Neural cell (in vitro differentiated cells): ENCODE measurements around the gene BPGM. TPM values are rescaled to one million over a fixed set of nuclear protein-coding genes. Genes with fewer than 3 reads are reported as not detected.

Experiments used
- H2AFZ ChIP-seq: fragments of 200-600, 300-800 bp; sonication (generic), shearing (Covaris generic); 2 replicates; pipeline ENCODE4 v1.6.0; 2014; ENCODE audit warnings: low read depth, mild to moderate bottlenecking, antibody characterized with exemption, low read length, moderate library complexity
- H3F3A ChIP-seq: fragments of 200-600 bp; shearing (Covaris generic); 2 replicates; pipeline ENCODE4 v1.6.1; 2016; ENCODE audit warnings: mild to moderate bottlenecking, moderate library complexity, mixed read lengths, antibody characterized with exemption, low read length; ENCODE audit not compliant: insufficient read depth, poor library complexity, severe bottlenecking
- H3K27ac ChIP-seq: fragments of 200-600, 300-800 bp; sonication (generic), shearing (Covaris generic); 2 replicates; pipeline ENCODE4 v1.5.1; 2014; ENCODE audit warnings: mild to moderate bottlenecking, low read length, moderate library complexity
- H3K27me3 ChIP-seq: fragments of 300-800, 200-600 bp; sonication (generic), shearing (Covaris generic); 2 replicates; pipeline ENCODE4 v1.6.0; 2014; ENCODE audit warnings: mild to moderate bottlenecking, low read depth, low read length, moderate library complexity; ENCODE audit not compliant: insufficient read depth
- H3K36me3 ChIP-seq: fragments of 300-800, 200-600 bp; sonication (generic), shearing (Covaris generic); 2 replicates; pipeline ENCODE4 v1.5.1; 2014; ENCODE audit warnings: mild to moderate bottlenecking, antibody characterized with exemption, low read length, moderate library complexity; ENCODE audit not compliant: insufficient read depth
- H3K4me2 ChIP-seq: fragments of 300-800, 200-600 bp; sonication (generic), shearing (Covaris generic); 2 replicates; pipeline ENCODE4 v1.6.0; 2014; ENCODE audit warnings: mild to moderate bottlenecking, low read length
- H3K4me3 ChIP-seq: fragments of 300-800, 200-600 bp; sonication (generic), shearing (Covaris generic); 2 replicates; pipeline ENCODE4 v1.5.1; 2014; ENCODE audit warnings: mild to moderate bottlenecking, low read length, moderate library complexity
- H3K79me2 ChIP-seq: fragments of 200-600 bp; shearing (Covaris generic); replicated peaks from 2 replicates; pipeline ENCODE4 v1.6.0; 2014; ENCODE audit warnings: mild to moderate bottlenecking, low read length, moderate library complexity; ENCODE audit not compliant: insufficient read depth
- H3K9ac ChIP-seq: fragments of 300-800, 200-600 bp; sonication (generic), shearing (Covaris generic); 2 replicates; pipeline ENCODE4 v1.6.1; 2016; ENCODE audit warnings: mild to moderate bottlenecking, low read length, mixed read lengths
- H3K9me2 ChIP-seq: fragments of 200-600 bp; shearing (Covaris generic); 2 replicates; pipeline ENCODE4 v1.6.1; 2016; ENCODE audit warnings: mild to moderate bottlenecking, low read length, mixed read lengths; ENCODE audit not compliant: insufficient read depth
- H3K9me3 ChIP-seq: fragments of 200-600, 300-800 bp; sonication (generic), shearing (Covaris generic); 2 replicates; pipeline ENCODE4 v1.6.1; 2016; ENCODE audit warnings: mild to moderate bottlenecking, mixed run types, low read length, moderate library complexity, mixed read lengths
- H4K20me1 ChIP-seq: fragments of 200-600 bp; shearing (Covaris generic); 2 replicates; pipeline ENCODE4 v1.6.1; 2016; ENCODE audit warnings: mild to moderate bottlenecking, mixed run types; ENCODE audit not compliant: insufficient read depth
- CTCF ChIP-seq: fragments of 450-650 bp; IDR thresholded peaks from 2 replicates; pipeline ENCODE4 v1.5.1; 2014; ENCODE audit warnings: antibody characterized with exemption, mild to moderate bottlenecking, moderate library complexity; ENCODE audit not compliant: poor library complexity, severe bottlenecking
- EP300 ChIP-seq: fragments of 450-650 bp; conservative IDR thresholded peaks from 2 replicates; pipeline ENCODE4 v1.6.1; 2014; ENCODE audit warnings: antibody characterized with exemption, mild to moderate bottlenecking, moderate library complexity; ENCODE audit not compliant: poor library complexity, severe bottlenecking
- EZH2 ChIP-seq: fragments of 200-600, 300-800 bp; shearing (Covaris generic), sonication (generic); IDR thresholded peaks from 2 replicates; pipeline ENCODE4 v1.6.1; 2014; ENCODE audit warnings: antibody characterized with exemption, low read length, borderline replicate concordance, mild to moderate bottlenecking; ENCODE audit not compliant: insufficient read depth, poor library complexity, severe bottlenecking
- MXI1 ChIP-seq: fragments of 450-650 bp; conservative IDR thresholded peaks from 2 replicates; pipeline ENCODE4 v1.6.1; 2014; ENCODE audit warnings: antibody characterized with exemption, mild to moderate bottlenecking; ENCODE audit not compliant: poor library complexity, severe bottlenecking
- POLR2AphosphoS5 ChIP-seq: IDR thresholded peaks from 2 replicates; pipeline ENCODE4 v1.6.1; 2012
- RAD21 ChIP-seq: fragments of 450-650 bp; conservative IDR thresholded peaks from 2 replicates; pipeline ENCODE4 v1.6.1; 2014; ENCODE audit warnings: antibody characterized with exemption, mild to moderate bottlenecking, moderate library complexity
- REST ChIP-seq: IDR thresholded peaks from 2 replicates; pipeline ENCODE4 v1.6.1; 2012; ENCODE audit warnings: borderline replicate concordance
- SMC3 ChIP-seq: fragments of 450-650 bp; conservative IDR thresholded peaks from 2 replicates; pipeline ENCODE4 v1.6.1; 2014; ENCODE audit warnings: antibody characterized with exemption, mild to moderate bottlenecking, moderate library complexity; ENCODE audit not compliant: poor library complexity
- TAF1 ChIP-seq: IDR thresholded peaks from 2 replicates; pipeline ENCODE4 v1.6.1; 2012; ENCODE audit warnings: low read depth
- polyA plus RNA-seq: library from polyadenylated mRNA; depleted of rRNA; stranded (reverse); fragments of >200 nt; gene quantifications from 2 replicates; pipeline ENCODE4 v1.2.3, GENCODE V29; 2014

The BPGM gene
- polyA plus RNA-seq, 1 donor from 2014 or later: 57.4 TPM

GRCh38 chr7:134613623-134614347 lies 32.9 kb upstream of the BPGM start:
- Histone ChIP-seq H3K9me2 (no peaks in the 10 kb centered on the region), H3K4me3 (no peak overlapping the region), H4K20me1 (no peaks in the 10 kb centered on the region), H3K9me3 (no peaks in the 10 kb centered on the region), H2AFZ (no peak overlapping the region), H3K27ac (no peak overlapping the region), H3F3A (no peaks in the 10 kb centered on the region), H3K79me2 (no peaks in the 10 kb centered on the region), H3K9ac (no peak overlapping the region), H3K36me3 (no peaks in the 10 kb centered on the region), H3K27me3 (no peaks in the 10 kb centered on the region), H3K4me2 (no peak overlapping the region)
- no peak for TF ChIP-seq EZH2
- no peak for TF ChIP-seq POLR2AphosphoS5
- no peak for TF ChIP-seq SMC3
- TF ChIP-seq EP300: no peak
- TF ChIP-seq REST: no peak
- no peak for TF ChIP-seq CTCF
- TF ChIP-seq RAD21: no peak
- no peak for TF ChIP-seq TAF1
- TF ChIP-seq MXI1: no peak

GRCh38 chr7:134616611-134617010 lies 30.0 kb upstream of the BPGM start:
- H3K27ac ChIP-seq: no peak overlapping the region
- no peaks in the 10 kb centered on the region for H3K9me3 ChIP-seq
- no peaks in the 10 kb centered on the region for H3K27me3 ChIP-seq
- H3K4me2 ChIP-seq: no peak overlapping the region
- H3K36me3 ChIP-seq: no peaks in the 10 kb centered on the region
- no peak overlapping the region for H2AFZ ChIP-seq
- no peaks in the 10 kb centered on the region for H3K79me2 ChIP-seq
- H3F3A ChIP-seq: no peaks in the 10 kb centered on the region
- TF ChIP-seq EZH2 (no peak), POLR2AphosphoS5 (no peak), EP300 (no peak), CTCF (no peak), MXI1 (no peak), RAD21 (no peak), SMC3 (no peak), REST (no peak), TAF1 (no peak)
- H3K9me2 ChIP-seq: no peaks in the 10 kb centered on the region
- no peak overlapping the region for H3K9ac ChIP-seq
- H4K20me1 ChIP-seq: no peaks in the 10 kb centered on the region
- H3K4me3 ChIP-seq: no peak overlapping the region
